Choroid plexus epithelial cell (primary cell): ENCODE measurements around the gene VWA5B2.

Experiments used
- DNase-seq: peaks from one replicate; pipeline ENCODE4 v3.0.0-alpha.2; 2010; ENCODE audit warnings: low read depth
- H3K4me3 ChIP-seq: 2 replicates; pipeline ENCODE4 v1.5.1; 2011; ENCODE audit warnings: low read depth, mild to moderate bottlenecking, control low read depth, low read length, moderate library complexity
- CTCF ChIP-seq: conservative IDR thresholded peaks from 2 replicates; pipeline ENCODE4 v1.5.1; 2011; ENCODE audit warnings: low read depth, mild to moderate bottlenecking, control low read depth, inconsistent platforms, low read length, moderate library complexity

Gene VWA5B2

DNA sequence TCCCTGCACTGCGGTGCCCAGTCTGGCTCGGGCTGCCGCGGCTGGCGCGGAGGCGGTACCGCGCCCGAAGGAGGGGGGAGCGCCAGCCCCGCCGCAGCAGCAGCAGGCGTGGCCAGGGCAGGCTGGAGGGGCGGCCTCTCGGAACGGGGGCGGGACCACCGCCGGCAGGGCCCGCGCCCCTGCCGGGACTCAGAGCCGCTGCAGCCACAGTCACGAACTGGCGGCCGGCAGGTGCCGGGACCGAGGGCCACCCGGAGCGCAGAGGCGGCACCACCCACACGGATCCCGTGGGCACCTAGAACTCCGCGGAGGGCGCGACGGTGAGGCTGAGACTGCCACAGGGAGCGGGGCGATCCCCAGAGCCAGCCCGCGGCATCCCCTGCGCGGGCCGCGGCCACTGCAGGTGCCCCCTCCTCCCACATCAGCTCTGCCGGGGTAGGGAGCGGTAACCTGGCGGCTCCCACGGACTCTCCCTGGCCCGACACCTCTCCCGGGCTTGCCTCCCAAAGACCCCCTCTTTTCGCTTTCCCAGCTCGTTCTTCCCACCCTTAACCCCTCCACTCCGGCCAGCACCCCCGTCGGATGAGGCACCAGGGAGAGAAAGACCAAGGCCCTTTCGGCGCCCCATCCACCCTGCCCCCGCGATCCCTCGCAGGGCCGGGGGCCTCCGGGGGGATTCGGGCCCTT is at the start of gene VWA5B2:
Gene VWA5B2 (plus strand): TSS at position 192 of the 687 bp plus-strand sequence. CDS start 944 bp downstream, outside the sequence.
- peak; percentile 14 for DNase-seq
- peak within 1 kb of the TSS; percentile 28 for H3K4me3 ChIP-seq
- no peak for TF ChIP-seq CTCF

GRCh38 chr3:184180165-184180564 is 49.2 kb upstream of the VWA5B2 start:
- DNase-seq = peak; percentile 84
- no peak for TF ChIP-seq CTCF
- H3K4me3 ChIP-seq = no peak overlapping the region

DNA sequence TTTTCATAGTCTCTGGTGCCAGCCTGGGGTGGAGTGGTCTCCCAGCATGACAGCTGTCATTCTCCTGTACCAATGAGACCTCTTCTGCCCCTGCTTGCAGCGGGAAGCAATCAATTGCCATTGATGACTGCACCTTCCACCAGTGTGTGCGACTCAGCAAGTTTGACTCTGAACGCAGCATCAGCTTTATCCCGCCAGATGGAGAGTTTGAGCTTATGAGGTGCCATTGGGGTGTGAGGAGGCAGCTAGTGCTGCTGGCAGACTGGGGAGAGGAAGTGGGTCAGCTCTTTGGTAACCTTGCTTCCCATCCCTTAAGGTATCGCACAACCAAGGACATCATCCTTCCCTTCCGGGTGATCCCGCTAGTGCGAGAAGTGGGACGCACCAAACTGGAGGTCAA is 47.8 kb upstream of the VWA5B2 start:
- no peak overlapping the region for H3K4me3 ChIP-seq
- no peak for DNase-seq
- TF ChIP-seq CTCF = no peak

DNA sequence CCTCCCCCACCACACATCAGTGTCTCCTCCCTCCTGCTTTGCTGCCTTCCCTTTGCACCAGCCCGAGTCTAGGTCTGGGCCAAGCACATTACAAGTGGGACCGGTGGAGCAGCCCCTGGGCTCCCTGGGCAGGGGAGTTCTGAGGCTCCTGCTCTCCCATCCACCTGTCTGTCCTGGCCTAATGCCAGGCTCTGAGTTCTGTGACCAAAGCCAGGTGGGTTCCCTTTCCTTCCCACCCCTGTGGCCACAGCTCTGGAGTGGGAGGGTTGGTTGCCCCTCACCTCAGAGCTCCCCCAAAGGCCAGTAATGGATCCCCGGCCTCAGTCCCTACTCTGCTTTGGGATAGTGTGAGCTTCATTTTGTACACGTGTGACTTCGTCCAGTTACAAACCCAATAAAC is 45.7 kb upstream of the VWA5B2 start:
- H3K4me3 ChIP-seq = no peak overlapping the region
- TF ChIP-seq CTCF = no peak
- no peak for DNase-seq

- no peak overlapping the region for H3K4me3 ChIP-seq
- no peak for TF ChIP-seq CTCF
- DNase-seq = no peak
Measured at GRCh38 chr3:184184546-184185230, 44.7 kb upstream of the VWA5B2 start.

GRCh38 chr3:184185461-184186183 is 43.8 kb upstream of the VWA5B2 start:
- H3K4me3 ChIP-seq = peak overlapping the region; percentile 97
- TF ChIP-seq CTCF = no peak
- peak; percentile 99 for DNase-seq
